ENCODE measurements around the gene PXT1. TPM values are rescaled to one million over a fixed set of nuclear protein-coding genes. Genes with fewer than 3 reads are reported as not detected.

Gene PXT1
- polyA plus RNA-seq, 1 donor (not counting 4 experiments of a cell fraction or from before 2014, with no cell fraction given) = 0.08 TPM

GRCh38 chr6:36349240-36349639, 93.4 kb downstream of the PXT1 start:
- dilution Hi-C loops (cut with MboI; ENCODE audit: extremely low pct_ligation_motif_present, low sequenced_read_pairs) = no loop called here
- DNase-seq (ENCODE audit: low read depth, low spot score) = no peak
- Histone ChIP-seq H3K27ac (ENCODE audit: control insufficient read depth, insufficient read depth, low read length) (no peak overlapping the region), H3K4me2 (ENCODE audit: control insufficient read depth, extremely low read depth, insufficient read depth, low read depth, low read length) (no peak overlapping the region), H3K9ac (ENCODE audit: control insufficient read depth, extremely low read depth, insufficient read depth, low read length) (no peak overlapping the region), H3K9me3 (ENCODE audit: control insufficient read depth, low read depth, low read length) (no peaks in the 10 kb centered on the region), H3K4me3 (ENCODE audit: control insufficient read depth in 2 of 3, extremely low read depth in 1 of 3, insufficient read depth in 2 of 3, low read depth in 1 of 3, low read length in 3 of 3) (no peak overlapping the region), H3K79me2 (ENCODE audit: control insufficient read depth, insufficient read depth, low read length) (no peaks in the 10 kb centered on the region), H3K4me1 (ENCODE audit: control insufficient read depth, extremely low read depth, insufficient read depth, low read length) (no peaks in the 10 kb centered on the region), H3K36me3 (ENCODE audit: control insufficient read depth in 2 of 2, extremely low read depth in 1 of 2, insufficient read depth in 2 of 2, low read length in 2 of 2) (no peaks in the 10 kb centered on the region), H3K27me3 (ENCODE audit: control insufficient read depth, extremely low read depth, insufficient read depth, low read length) (no peaks in the 10 kb centered on the region), H3K9me1 (ENCODE audit: control insufficient read depth, extremely low read depth, insufficient read depth, low read length) (no peaks in the 10 kb centered on the region), H4K20me1 (ENCODE audit: control insufficient read depth, extremely low read depth, insufficient read depth, low read length) (no peaks in the 10 kb centered on the region), H2AFZ (ENCODE audit: control insufficient read depth, low read length) (no peak overlapping the region)
- no peak for FAIRE-seq
- no peak for TF ChIP-seq EZH2 (IDR thresholded peaks at IDR 0.05; ENCODE audit: low read length)
- TF ChIP-seq CTCF (optimal IDR thresholded peaks at IDR 0.05 in 1 of 3, IDR thresholded peaks at IDR 0.05 in 1 of 3, conservative IDR thresholded peaks at IDR 0.05 in 1 of 3; ENCODE audit: extremely low read depth in 1 of 3, insufficient read depth in 2 of 3, low read length in 3 of 3) = no peak

- peaks cover 5% of the 10 kb centered on the region for H3K27me3 ChIP-seq (ENCODE audit: control insufficient read depth, extremely low read depth, insufficient read depth, low read length)
- H3K9me1 ChIP-seq (ENCODE audit: control insufficient read depth, extremely low read depth, insufficient read depth, low read length) = no peaks in the 10 kb centered on the region
- DNase-seq (ENCODE audit: low read depth, low spot score) = no peak
- no peaks in the 10 kb centered on the region for H3K79me2 ChIP-seq (ENCODE audit: control insufficient read depth, insufficient read depth, low read length)
- no peak for FAIRE-seq
- no peak overlapping the region for H3K27ac ChIP-seq (ENCODE audit: control insufficient read depth, insufficient read depth, low read length)
- no peaks in the 10 kb centered on the region for H3K9me3 ChIP-seq (ENCODE audit: control insufficient read depth, low read depth, low read length)
- H4K20me1 ChIP-seq (ENCODE audit: control insufficient read depth, extremely low read depth, insufficient read depth, low read length) = no peaks in the 10 kb centered on the region
- no peak overlapping the region for H2AFZ ChIP-seq (ENCODE audit: control insufficient read depth, low read length)
- dilution Hi-C loops (cut with MboI; ENCODE audit: extremely low pct_ligation_motif_present, low sequenced_read_pairs) = no loop called here
- H3K4me2 ChIP-seq (ENCODE audit: control insufficient read depth, extremely low read depth, insufficient read depth, low read depth, low read length) = no peak overlapping the region
- H3K36me3 ChIP-seq (ENCODE audit: control insufficient read depth in 2 of 2, extremely low read depth in 1 of 2, insufficient read depth in 2 of 2, low read length in 2 of 2) = no peaks in the 10 kb centered on the region
- no peak for TF ChIP-seq CTCF (optimal IDR thresholded peaks at IDR 0.05 in 1 of 3, IDR thresholded peaks at IDR 0.05 in 1 of 3, conservative IDR thresholded peaks at IDR 0.05 in 1 of 3; ENCODE audit: extremely low read depth in 1 of 3, insufficient read depth in 2 of 3, low read length in 3 of 3)
- no peak for TF ChIP-seq EZH2 (IDR thresholded peaks at IDR 0.05; ENCODE audit: low read length)
- no peak overlapping the region for H3K9ac ChIP-seq (ENCODE audit: control insufficient read depth, extremely low read depth, insufficient read depth, low read length)
- no peak overlapping the region for H3K4me3 ChIP-seq (ENCODE audit: control insufficient read depth in 2 of 3, extremely low read depth in 1 of 3, insufficient read depth in 2 of 3, low read depth in 1 of 3, low read length in 3 of 3)
- H3K4me1 ChIP-seq (ENCODE audit: control insufficient read depth, extremely low read depth, insufficient read depth, low read length) = no peaks in the 10 kb centered on the region
Observed at GRCh38 chr6:36347621-36348020, 95.0 kb downstream of the PXT1 start.

Data from keratinocyte (primary cell).